CD14-positive monocyte (primary cell): ENCODE results near the gene ADCY1. TPM values are rescaled to one million over a fixed set of nuclear protein-coding genes. Genes with fewer than 3 reads are reported as not detected.
"Not testable (repeated sequence)": the region's sequence is repeated elsewhere in the genome, so short reads cannot be mapped to it uniquely, and the experiment has no call there.

Source experiments
- DNase-seq, 3 donors: peaks; one replicate each; pipeline ENCODE4 v3.0.0-alpha.2; 2011 to 2022
- H2AFZ ChIP-seq: 2 replicates; pipeline ENCODE4 v1.6.0; 2012; ENCODE audit warnings: mild to moderate bottlenecking, low read depth, low read length, inconsistent platforms; ENCODE audit not compliant: insufficient read depth, poor library complexity, severe bottlenecking
- H3K27ac ChIP-seq, 2 donors: 1 replicate in 1 of 2; 2 replicates in 1 of 2; pipeline ENCODE4 v1.5.1; 2012 to 2013; ENCODE audit warnings: low read length in 2 of 2, control low read depth in 1 of 2, inconsistent platforms in 1 of 2, low read depth in 1 of 2, mild to moderate bottlenecking in 1 of 2
- H3K27me3 ChIP-seq, 2 donors: one replicate each; pipeline versions ENCODE4 v1.6.0 to v1.6.1; 2011 to 2013; ENCODE audit warnings: low read length in 2 of 2; ENCODE audit not compliant: control insufficient read depth in 2 of 2, insufficient read depth in 2 of 2
- H3K36me3 ChIP-seq, 2 donors: replicated peaks in 1 of 2; 1 replicate in 1 of 2; 2 replicates in 1 of 2; pipeline versions ENCODE4 v1.5.1 to v1.6.1; 2012 to 2013; ENCODE audit warnings: low read length in 2 of 2, control low read depth in 1 of 2, inconsistent platforms in 1 of 2, mild to moderate bottlenecking in 1 of 2; ENCODE audit not compliant: insufficient read depth in 2 of 2, control insufficient read depth in 1 of 2
- H3K4me1 ChIP-seq, 2 donors: 1 replicate in 1 of 2; 2 replicates in 1 of 2; pipeline versions ENCODE4 v1.5.1 to v1.6.1; 2012 to 2013; ENCODE audit warnings: low read length in 2 of 2, control low read depth in 1 of 2, inconsistent platforms in 1 of 2, mild to moderate bottlenecking in 1 of 2, moderate library complexity in 1 of 2; ENCODE audit not compliant: insufficient read depth in 2 of 2, control insufficient read depth in 1 of 2
- H3K4me2 ChIP-seq: replicated peaks from 2 replicates; pipeline ENCODE3; 2012; ENCODE audit warnings: low read length, moderate library complexity, mild to moderate bottlenecking; ENCODE audit not compliant: poor library complexity, severe bottlenecking; ENCODE audit errors: extremely low read depth
- H3K4me3 ChIP-seq, 3 experiments: fragments of 200-600 bp in 1 of 3; sonication (generic) in 1 of 3; replicated peaks in 1 of 3; 1 replicate in 2 of 3; 2 replicates in 1 of 3; pipeline ENCODE4 v1.5.1; 2011 to 2013; ENCODE audit warnings: low read length in 3 of 3, mild to moderate bottlenecking in 3 of 3, control low read depth in 2 of 3, low read depth in 2 of 3, inconsistent platforms in 1 of 3, moderate library complexity in 1 of 3
- H3K79me2 ChIP-seq: 2 replicates; pipeline ENCODE4 v1.6.0; 2012; ENCODE audit warnings: mild to moderate bottlenecking, control low read depth, inconsistent platforms, low read length, moderate library complexity; ENCODE audit not compliant: insufficient read depth
- H3K9ac ChIP-seq: 2 replicates; pipeline ENCODE4 v1.6.0; 2017; ENCODE audit warnings: low read length, mild to moderate bottlenecking; ENCODE audit not compliant: insufficient read depth, poor library complexity, severe bottlenecking
- H3K9me3 ChIP-seq, 2 donors: replicated peaks in 1 of 2; 1 replicate in 1 of 2; 2 replicates in 1 of 2; pipeline versions ENCODE4 v1.5.1 to v1.6.1; 2012 to 2013; ENCODE audit warnings: low read length in 2 of 2, control low read depth in 1 of 2; ENCODE audit not compliant: control insufficient read depth in 1 of 2, insufficient read depth in 1 of 2
- H4K20me1 ChIP-seq: 2 replicates; pipeline ENCODE4 v1.6.0; 2012; ENCODE audit warnings: mild to moderate bottlenecking, low read length, control low read depth, moderate library complexity; ENCODE audit not compliant: insufficient read depth
- H3K27ac Mint-ChIP-seq, 7 donors: one replicate each; pipeline ENCODE4 v1.8.0; 2020; ENCODE audit warnings: mild to moderate bottlenecking in 7 of 7, mixed read lengths in 7 of 7, moderate library complexity in 6 of 7, inconsistent platforms in 2 of 7
- H3K27me3 Mint-ChIP-seq, 3 donors: one replicate each; pipeline ENCODE4 v1.8.0; 2021 to 2022; ENCODE audit warnings: low read depth in 3 of 3, mild to moderate bottlenecking in 3 of 3, mixed read lengths in 3 of 3, moderate library complexity in 3 of 3, inconsistent platforms in 1 of 3
- H3K36me3 Mint-ChIP-seq, 2 donors: one replicate each; pipeline ENCODE4 v1.8.0; 2020; ENCODE audit warnings: mixed read lengths in 2 of 2, inconsistent platforms in 1 of 2, mild to moderate bottlenecking in 1 of 2
- H3K4me1 Mint-ChIP-seq: one replicate; pipeline ENCODE4 v1.8.0; 2020; ENCODE audit warnings: mild to moderate bottlenecking, mixed read lengths
- H3K4me3 Mint-ChIP-seq, 2 donors: one replicate each; pipeline ENCODE4 v1.8.0; 2020; ENCODE audit warnings: mild to moderate bottlenecking in 2 of 2, mixed read lengths in 2 of 2, moderate library complexity in 1 of 2
- H3K9me3 Mint-ChIP-seq, 7 donors: one replicate each; pipeline ENCODE4 v1.8.0; 2020 to 2022; ENCODE audit warnings: mixed read lengths in 7 of 7, mild to moderate bottlenecking in 6 of 7, moderate library complexity in 6 of 7, inconsistent platforms in 2 of 7
- CTCF ChIP-seq: fragments of 200-600 bp; IDR thresholded peaks from one replicate; pipeline ENCODE4 v1.8.0; 2022; ENCODE audit warnings: antibody characterized with exemption, mild to moderate bottlenecking
- WGBS: methylation state at CpG from one replicate; pipeline ENCODE4 v1.1.5; 2013; ENCODE audit warnings: missing lambda C conversion rate; ENCODE audit not compliant: insufficient coverage; 5-methylcytosine and 5-hydroxymethylcytosine counted together
- intact Hi-C, 2 donors: fragments of 100-400 bp; cut with micrococcal nuclease; formaldehyde crosslinking; loops; one replicate each; pipeline versions ENCODE4 v1.15.0 to v1.15.1; 2023
- polyA plus RNA-seq, 3 donors: library from polyadenylated mRNA; depleted of rRNA in 1 of 3; unstranded in 2 of 3; stranded (reverse) in 1 of 3; fragments of 300-500 nt in 2 of 3; fragments of >200 nt in 1 of 3; fragmentation: Illumina TruSeq in 2 of 3; gene quantifications; 1 replicate in 2 of 3; 2 replicates in 1 of 3; pipeline ENCODE4 v1.2.3, GENCODE V29; 2012 to 2021

Gene ADCY1
- polyA plus RNA-seq, 3 donors: 0.01 TPM; not detected in 2

GRCh38 chr7:45756757-45757156 lies 182.6 kb downstream of the ADCY1 start:
- H2AFZ ChIP-seq, H3K27me3 ChIP-seq, H3K4me3 Mint-ChIP-seq, intact Hi-C loops, H3K27ac ChIP-seq, H3K9me3 ChIP-seq, H3K4me1 Mint-ChIP-seq, H3K79me2 ChIP-seq, DNase-seq, H3K9me3 Mint-ChIP-seq, H3K4me2 ChIP-seq, H3K27ac Mint-ChIP-seq, H3K27me3 Mint-ChIP-seq, H4K20me1 ChIP-seq, H3K4me3 ChIP-seq, H3K4me1 ChIP-seq, H3K9ac ChIP-seq: not testable (repeated sequence)
- H3K36me3 ChIP-seq: peaks cover 6 to 11% of the 10 kb centered on the region in 2 donors
- H3K36me3 Mint-ChIP-seq: peaks cover 16 to 21% of the 10 kb centered on the region in 2 donors
- no CpG with 5 or more reads among the region's 2 CpGs for WGBS
- peak; percentile 50 for TF ChIP-seq CTCF

GRCh38 chr7:45759464-45759863 lies 185.3 kb downstream of the ADCY1 start:
- H3K36me3 ChIP-seq, H3K4me3 ChIP-seq, H3K9me3 ChIP-seq, intact Hi-C loops, H3K9me3 Mint-ChIP-seq, H3K27me3 ChIP-seq, H3K9ac ChIP-seq, H3K27ac ChIP-seq, H3K4me3 Mint-ChIP-seq, H3K4me2 ChIP-seq, H4K20me1 ChIP-seq, H3K27ac Mint-ChIP-seq, DNase-seq, H2AFZ ChIP-seq, H3K4me1 ChIP-seq, H3K27me3 Mint-ChIP-seq, H3K4me1 Mint-ChIP-seq, H3K79me2 ChIP-seq: not testable (repeated sequence)
- peaks cover 11 to 18% of the 10 kb centered on the region in 2 donors for H3K36me3 Mint-ChIP-seq
- no CpG with 5 or more reads among the region's 1 CpG for WGBS

GRCh38 chr7:45761545-45762205 lies 187.5 kb downstream of the ADCY1 start:
- H3K79me2 ChIP-seq, DNase-seq, H3K27me3 Mint-ChIP-seq, H3K4me3 ChIP-seq, H4K20me1 ChIP-seq, H3K27ac ChIP-seq, intact Hi-C loops, H3K4me1 Mint-ChIP-seq, H3K36me3 ChIP-seq, H3K9me3 ChIP-seq, H3K4me1 ChIP-seq, H3K9me3 Mint-ChIP-seq, H2AFZ ChIP-seq, H3K27me3 ChIP-seq, H3K4me2 ChIP-seq, H3K36me3 Mint-ChIP-seq, H3K9ac ChIP-seq: not testable (repeated sequence)
- H3K27ac Mint-ChIP-seq: peak overlapping the region in 3 of 7 donors; percentile 65 to 82 (median 66)
- 100% methylated on average over 1 of the region's 5 CpGs for WGBS
- peak overlapping the region; percentile 55 to 67 for H3K4me3 Mint-ChIP-seq

- H3K27me3 ChIP-seq, H3K36me3 ChIP-seq, H3K9ac ChIP-seq, H3K4me2 ChIP-seq, H3K9me3 ChIP-seq, DNase-seq, H3K27me3 Mint-ChIP-seq, H3K4me1 ChIP-seq, H4K20me1 ChIP-seq, H3K79me2 ChIP-seq, H3K4me1 Mint-ChIP-seq, H3K36me3 Mint-ChIP-seq, H3K9me3 Mint-ChIP-seq, intact Hi-C loops, H2AFZ ChIP-seq, H3K27ac ChIP-seq: not testable (repeated sequence)
- peak overlapping the region in 1 of 3 experiments; percentile 12 for H3K4me3 ChIP-seq
- WGBS: no CpG with 5 or more reads among the region's 3 CpGs
- H3K27ac Mint-ChIP-seq: peak overlapping the region; percentile 0 to 88 (median 72)
- peak overlapping the region; percentile 55 to 67 for H3K4me3 Mint-ChIP-seq
Observed at GRCh38 chr7:45762225-45762994, 188.2 kb downstream of the ADCY1 start.
